Measurements from ENCODE around the gene SH3BP4. TPM values are rescaled to one million over a fixed set of nuclear protein-coding genes. Genes with fewer than 3 reads are reported as not detected.

SH3BP4 gene
- total and polyA plus RNA-seq, 2 of the 13 experiments (the other 11 are each of a cell fraction or from before 2014, with no cell fraction given) = 34.6 to 99.1 TPM

DNA sequence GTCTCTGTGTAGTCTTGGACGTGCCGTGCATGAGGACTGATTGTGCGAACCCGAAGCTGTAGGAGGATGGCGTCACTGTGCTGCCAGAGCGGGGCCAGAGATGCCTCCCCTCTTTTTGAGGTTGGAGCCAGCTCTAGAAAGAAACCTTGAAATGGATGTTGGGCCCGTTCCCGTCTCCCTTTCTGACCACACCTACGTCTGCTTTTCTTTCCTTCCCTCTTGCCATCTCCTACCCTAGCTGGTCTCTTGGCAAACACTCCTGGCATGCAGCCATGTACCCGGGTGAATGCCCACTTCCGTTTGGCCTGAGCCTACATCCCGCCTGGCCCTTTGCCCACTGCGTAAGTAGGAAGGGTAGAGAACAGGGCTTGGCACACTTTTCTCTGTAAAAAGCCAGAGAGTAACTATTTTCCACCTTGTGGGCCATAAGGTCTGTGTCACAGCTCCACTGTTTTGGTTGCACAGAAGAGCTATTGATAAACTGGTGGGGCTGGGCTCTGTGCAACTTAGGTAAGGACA, 37.4 kb downstream of the SH3BP4 start (continued):
- no peak for TF ChIP-seq TRIM24 (CRISPR knock-in tag; IDR thresholded peaks at IDR 0.05)
- TF ChIP-seq SIN3A (IDR thresholded peaks at IDR 0.05; ENCODE audit: borderline replicate concordance, low read depth, low read length) = no peak

DNA sequence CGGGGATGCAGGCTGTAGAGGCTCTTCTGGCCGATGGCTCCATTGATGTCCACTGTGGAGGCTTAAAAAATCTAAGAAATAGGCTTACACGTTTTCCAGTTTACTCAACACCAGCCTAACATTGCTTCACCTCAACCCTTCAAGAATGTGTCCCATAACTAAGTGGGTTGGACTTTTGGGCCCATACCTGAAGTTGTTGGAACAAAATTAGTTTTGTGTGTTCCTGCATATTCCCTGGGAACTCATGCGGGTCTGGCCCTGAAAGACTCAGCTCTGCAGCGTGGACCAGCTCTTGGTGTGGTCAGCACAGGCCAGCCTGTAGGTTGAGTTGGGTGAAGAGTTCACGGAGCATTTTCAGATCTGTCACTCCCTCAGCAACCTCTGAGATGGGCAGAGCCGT, 38.5 kb downstream of the SH3BP4 start:
- intact Hi-C loops (cut with micrococcal nuclease; ENCODE audit: unreplicated experiment) (no loop called here), in situ Hi-C loops (cut with HindIII; ENCODE audit: extremely low pct_ligation_motif_present, low pct_unique_long_range_greater_than_20kb) (no loop called here)
- Histone ChIP-seq H3K27ac (ENCODE audit: extremely low read length, insufficient read depth, low read length) (peak overlapping the region; percentile 5), H3K4me2 (ENCODE audit: low read depth, low read length) (no peak overlapping the region), H3K9me3 (ENCODE audit: low read length) (no peaks in the 10 kb centered on the region), H3K36me3 (replicated peaks in 1 of 2; ENCODE audit: control insufficient read depth in 1 of 2, insufficient read depth in 2 of 2, low read length in 2 of 2) (peaks cover 18 to 76% of the 10 kb centered on the region in 2 experiments), H3K4me3 (replicated peaks in 1 of 3; ENCODE audit: insufficient read depth in 1 of 3, low read depth in 2 of 3, low read length in 3 of 3) (no peak overlapping the region), H2AFZ (ENCODE audit: low read length) (no peak overlapping the region), H4K20me1 (ENCODE audit: insufficient read depth, low read length) (peaks cover 95% of the 10 kb centered on the region), H3K9ac (ENCODE audit: insufficient read depth, low read depth, low read length) (no peak overlapping the region), H3K4me1 (ENCODE audit: insufficient read depth, low read length) (peaks cover 97% of the 10 kb centered on the region), H3K27me3 (ENCODE audit: control insufficient read depth in 1 of 2, insufficient read depth in 2 of 2, low read length in 2 of 2) (no peaks in the 10 kb centered on the region), H3K79me2 (ENCODE audit: insufficient read depth, low read length) (peaks cover 100% of the 10 kb centered on the region)
- no TSS peak for BruUV-seq (replicated peaks)
- ATAC-seq (no peak), DNase-seq (ENCODE audit: low spot score) (no peak), FAIRE-seq (peak; percentile 12)
- TF ChIP-seq MAZ (IDR thresholded peaks at IDR 0.05; ENCODE audit: borderline replicate concordance, low read depth, low read length) (no peak), MAZ (CRISPR knock-in tag; IDR thresholded peaks at IDR 0.05; ENCODE audit: low read depth) (no peak), CEBPB (IDR thresholded peaks at IDR 0.05; ENCODE audit: borderline replicate concordance, low read depth, low read length) (peak; percentile 70), CEBPG (CRISPR knock-in tag; IDR thresholded peaks at IDR 0.05) (peak; percentile 66), RBM22 (optimal IDR thresholded peaks at IDR 0.05; ENCODE audit: low read length) (peak; percentile 46), HNF4A (CRISPR knock-in tag; IDR thresholded peaks at IDR 0.05) (0 out of 2 replicates have a peak, but pooled peaks have one; percentile 8), ZNF782 (CRISPR knock-in tag; IDR thresholded peaks at IDR 0.05; ENCODE audit: borderline replicate concordance) (0 out of 2 replicates have a peak, but pooled peaks have one; percentile 23)
- CTCF ChIA-PET (ENCODE audit: low intra/inter-chr PET ratio, low total read pairs) = no interaction called here
- whole genome bisulfite sequencing (ENCODE audit: low lambda C conversion rate) = 86% methylated on average over 7 of the region's 7 CpGs
- POLR2A ChIA-PET = interaction anchor here (1.0 to 3.1 kb wide), 2 partner anchors 9 to 35 kb away, joined by 3 to 17 read pairs; no protein-coding TSS in a partner anchor

Data from HepG2 (cell line).